GM12873 (cell line): ENCODE data around the gene KRT84.

Experiments
- TF ChIP-seq, protein P1 (sequence below): IDR thresholded peaks from 2 replicates; pipeline ENCODE4 v1.5.1; 2012; ENCODE audit warnings: low read depth, mild to moderate bottlenecking, moderate library complexity, low read length, control low read depth; ENCODE audit not compliant: insufficient read depth; ENCODE audit errors: missing control alignments

KRT84 gene, protein sequence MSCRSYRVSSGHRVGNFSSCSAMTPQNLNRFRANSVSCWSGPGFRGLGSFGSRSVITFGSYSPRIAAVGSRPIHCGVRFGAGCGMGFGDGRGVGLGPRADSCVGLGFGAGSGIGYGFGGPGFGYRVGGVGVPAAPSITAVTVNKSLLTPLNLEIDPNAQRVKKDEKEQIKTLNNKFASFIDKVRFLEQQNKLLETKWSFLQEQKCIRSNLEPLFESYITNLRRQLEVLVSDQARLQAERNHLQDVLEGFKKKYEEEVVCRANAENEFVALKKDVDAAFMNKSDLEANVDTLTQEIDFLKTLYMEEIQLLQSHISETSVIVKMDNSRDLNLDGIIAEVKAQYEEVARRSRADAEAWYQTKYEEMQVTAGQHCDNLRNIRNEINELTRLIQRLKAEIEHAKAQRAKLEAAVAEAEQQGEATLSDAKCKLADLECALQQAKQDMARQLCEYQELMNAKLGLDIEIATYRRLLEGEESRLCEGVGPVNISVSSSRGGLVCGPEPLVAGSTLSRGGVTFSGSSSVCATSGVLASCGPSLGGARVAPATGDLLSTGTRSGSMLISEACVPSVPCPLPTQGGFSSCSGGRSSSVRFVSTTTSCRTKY

DNA sequence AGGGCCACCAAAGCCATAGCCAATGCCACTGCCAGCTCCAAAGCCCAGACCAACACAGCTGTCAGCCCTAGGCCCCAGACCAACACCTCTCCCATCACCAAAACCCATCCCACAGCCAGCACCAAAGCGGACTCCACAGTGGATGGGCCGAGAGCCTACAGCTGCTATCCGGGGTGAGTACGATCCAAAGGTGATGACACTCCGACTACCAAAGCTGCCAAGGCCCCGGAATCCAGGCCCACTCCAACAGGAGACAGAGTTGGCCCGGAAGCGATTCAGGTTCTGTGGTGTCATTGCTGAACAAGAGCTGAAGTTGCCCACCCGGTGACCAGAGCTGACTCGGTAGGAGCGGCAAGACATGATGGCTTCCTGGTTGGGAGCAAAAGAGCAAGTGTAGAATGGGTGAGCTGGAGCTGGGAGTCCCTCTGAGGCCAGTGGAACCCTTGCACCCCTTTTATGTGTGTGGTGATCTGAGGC, at the start of gene KRT84:
KRT84 (minus strand) TSS at position 427 of the 477 bp plus-strand sequence; CDS start at position 360, 67 bp downstream.
- TF ChIP-seq, protein P1, sequence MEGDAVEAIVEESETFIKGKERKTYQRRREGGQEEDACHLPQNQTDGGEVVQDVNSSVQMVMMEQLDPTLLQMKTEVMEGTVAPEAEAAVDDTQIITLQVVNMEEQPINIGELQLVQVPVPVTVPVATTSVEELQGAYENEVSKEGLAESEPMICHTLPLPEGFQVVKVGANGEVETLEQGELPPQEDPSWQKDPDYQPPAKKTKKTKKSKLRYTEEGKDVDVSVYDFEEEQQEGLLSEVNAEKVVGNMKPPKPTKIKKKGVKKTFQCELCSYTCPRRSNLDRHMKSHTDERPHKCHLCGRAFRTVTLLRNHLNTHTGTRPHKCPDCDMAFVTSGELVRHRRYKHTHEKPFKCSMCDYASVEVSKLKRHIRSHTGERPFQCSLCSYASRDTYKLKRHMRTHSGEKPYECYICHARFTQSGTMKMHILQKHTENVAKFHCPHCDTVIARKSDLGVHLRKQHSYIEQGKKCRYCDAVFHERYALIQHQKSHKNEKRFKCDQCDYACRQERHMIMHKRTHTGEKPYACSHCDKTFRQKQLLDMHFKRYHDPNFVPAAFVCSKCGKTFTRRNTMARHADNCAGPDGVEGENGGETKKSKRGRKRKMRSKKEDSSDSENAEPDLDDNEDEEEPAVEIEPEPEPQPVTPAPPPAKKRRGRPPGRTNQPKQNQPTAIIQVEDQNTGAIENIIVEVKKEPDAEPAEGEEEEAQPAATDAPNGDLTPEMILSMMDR: no peak

DNA sequence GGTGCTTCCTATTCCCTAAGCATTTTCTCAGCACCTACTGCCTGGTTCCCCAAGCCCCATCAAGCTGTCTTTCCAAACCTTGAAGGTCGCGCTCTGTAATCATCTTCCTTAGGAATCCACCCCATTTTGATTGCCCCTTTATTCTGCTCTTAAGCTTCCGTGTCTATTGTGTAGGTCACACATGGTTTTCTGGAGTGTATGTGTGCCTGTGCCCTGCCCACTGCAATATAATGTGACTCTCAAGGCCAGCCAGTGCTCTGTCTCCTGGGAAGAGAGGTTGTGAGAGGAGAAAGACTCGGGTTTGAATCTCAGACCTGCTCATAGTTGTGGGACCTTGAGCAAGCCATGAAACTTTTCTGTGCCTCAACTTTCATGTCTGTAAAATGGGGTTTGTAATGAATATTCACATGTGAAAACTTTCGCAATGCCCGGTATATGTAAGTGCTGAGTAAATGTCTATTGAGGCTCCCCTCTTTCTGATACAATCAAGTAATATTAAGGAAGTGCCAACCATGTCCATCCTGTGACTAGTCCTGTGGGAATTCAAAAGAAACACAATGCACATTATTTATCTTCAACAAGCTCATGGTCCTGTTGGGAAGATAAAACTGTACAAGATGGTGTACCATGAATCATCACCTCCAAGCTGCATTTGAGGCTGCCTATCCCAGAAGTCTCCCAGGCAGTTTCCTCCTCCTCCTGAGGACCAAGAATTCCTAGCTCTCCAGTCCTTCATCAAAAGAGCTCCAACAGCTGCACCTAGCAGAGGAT, 49.5 kb upstream of the KRT84 start:
- TF ChIP-seq, protein P1: no peak

DNA sequence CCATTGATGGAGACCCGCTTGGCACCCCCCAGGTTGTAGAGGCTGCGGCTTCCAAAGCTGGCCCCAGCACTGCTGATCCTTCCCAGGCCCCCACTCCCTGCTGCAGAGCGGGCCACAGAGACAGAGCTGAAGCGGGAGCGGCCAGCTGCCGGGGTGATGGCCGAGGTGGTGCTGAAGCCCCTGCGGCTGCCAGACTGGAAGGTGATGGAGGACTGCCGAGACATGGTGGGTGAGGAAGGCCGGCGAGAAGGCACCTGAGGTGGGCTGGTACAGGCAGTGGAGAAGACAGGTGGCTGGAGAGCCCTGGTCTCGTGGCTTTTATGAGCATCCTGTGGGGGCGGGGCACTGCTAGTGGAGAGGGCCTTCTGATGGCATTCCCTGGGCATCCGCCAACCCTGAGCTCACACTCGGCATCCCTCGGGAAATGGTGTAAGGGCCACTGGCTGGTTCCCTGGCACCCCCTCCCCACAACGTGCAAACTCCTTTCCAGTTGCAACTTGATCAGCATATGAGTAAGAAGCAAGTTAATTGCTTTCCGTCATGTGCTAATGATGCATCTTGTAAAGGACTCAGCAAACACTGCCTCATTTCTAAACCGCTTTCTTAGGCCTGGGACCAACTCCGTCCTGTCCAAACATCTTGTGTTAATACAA, 48.8 kb upstream of the KRT84 start, which contains the start of gene KRT75:
KRT75 (minus strand) TSS at position 291 of the 653 bp plus-strand sequence; CDS start at position 224, 67 bp downstream.
- TF ChIP-seq, protein P1: no peak

DNA sequence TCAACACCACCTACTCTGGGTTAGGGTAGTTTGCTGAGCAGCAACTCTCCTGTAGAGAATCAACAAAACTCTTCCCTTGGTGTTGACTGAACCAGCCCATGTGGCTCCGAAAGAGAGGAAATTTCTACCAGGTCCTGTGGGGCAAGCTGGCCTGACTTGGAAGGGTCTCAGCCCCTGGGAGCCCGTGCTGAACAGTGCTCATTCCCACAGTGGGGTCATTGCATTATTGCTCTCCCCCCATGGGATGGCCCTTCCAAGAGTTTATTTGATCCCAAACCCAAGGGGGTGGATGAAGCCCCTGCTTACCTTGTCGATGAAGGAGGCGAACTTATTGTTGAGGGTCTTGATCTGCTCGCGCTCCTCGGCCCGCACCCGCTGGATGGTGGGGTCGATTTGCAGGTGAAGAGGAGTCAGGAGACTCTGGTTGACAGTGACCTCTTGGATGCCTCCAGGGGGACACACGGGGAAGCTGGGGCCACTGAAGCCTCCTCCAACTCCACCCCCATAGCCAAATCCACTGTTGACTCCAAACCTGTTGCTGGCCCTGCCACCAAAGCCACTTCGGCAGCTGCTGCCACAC, 48.1 kb upstream of the KRT84 start:
- TF ChIP-seq, protein P1: no peak

DNA sequence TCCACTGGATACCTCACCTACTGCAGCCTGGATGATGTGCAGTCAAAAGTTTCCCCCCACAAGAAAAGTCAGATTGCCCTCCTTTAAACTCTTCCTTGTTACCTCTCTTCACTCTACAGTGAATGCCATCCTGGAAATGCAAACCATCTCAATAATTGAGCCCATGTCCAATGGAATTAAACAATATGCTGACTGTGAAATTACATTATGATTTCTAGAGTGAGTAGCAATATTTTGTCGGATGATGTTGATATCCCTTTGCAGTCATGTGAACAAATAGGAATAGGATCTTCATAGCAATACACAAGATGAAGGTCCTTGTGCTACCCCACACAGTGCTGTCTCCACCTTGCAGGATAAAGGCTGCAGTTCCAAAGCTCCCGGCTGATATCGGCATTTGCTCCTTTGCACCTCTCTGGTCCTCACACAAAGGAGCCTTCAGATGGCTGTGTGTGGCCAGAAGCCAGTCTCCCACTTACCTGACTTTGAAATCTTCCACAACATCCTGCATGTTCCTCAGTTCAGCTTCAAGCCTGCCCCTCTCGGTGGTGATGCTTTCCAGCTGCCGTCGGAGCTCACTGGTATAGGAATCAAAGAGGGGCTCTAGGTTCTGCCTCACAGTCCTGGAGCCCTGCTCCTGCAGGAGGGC, 47.2 kb upstream of the KRT84 start:
- TF ChIP-seq, protein P1: no peak

DNA sequence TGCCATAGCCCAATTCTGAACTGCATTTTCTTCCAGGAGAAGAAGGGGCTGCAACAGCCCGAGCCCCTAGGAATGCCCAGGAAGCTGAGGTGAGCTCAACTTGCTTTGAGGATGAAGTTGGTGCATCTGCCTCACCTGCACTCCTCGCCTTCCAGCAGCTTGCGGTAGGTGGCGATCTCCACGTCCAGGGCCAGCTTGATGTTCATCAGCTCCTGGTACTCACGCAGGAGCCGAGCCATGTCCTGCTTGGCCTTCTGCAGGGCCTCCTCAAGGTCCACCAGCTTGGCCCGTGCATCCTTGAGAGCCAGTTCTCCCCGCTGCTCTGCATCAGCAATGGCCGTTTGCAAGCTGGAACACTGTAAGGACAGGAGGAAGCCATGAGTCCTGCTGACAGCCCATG, 42.7 kb upstream of the KRT84 start:
- TF ChIP-seq, protein P1: no peak
